HCT116 (cell line): ENCODE results near the gene MALRD1. TPM values are rescaled to one million over a fixed set of nuclear protein-coding genes. Genes with fewer than 3 reads are reported as not detected.

Source experiments
- ATAC-seq: fragments of 200-7000 bp; cut with Tn5 transposase; 2 replicates; pipeline ENCODE4 v1.9.1; 2020; ENCODE audit warnings: mild to moderate bottlenecking, moderate library complexity
- BruUV-seq: library from RNA; stranded (reverse); fragments of 400-500 nt; replicated peaks from 2 replicates; lab custom pipeline; 2021; lab: Mats Ljungman, UMichigan
- CTCF ChIA-PET: fragments of 300-600 bp; sonication (Branson Sonifier 250); formaldehyde crosslinking; loops from one replicate; lab custom pipeline; 2021; ENCODE audit warnings: antibody characterized with exemption; lab: Charles Lee
- POLR2A ChIA-PET: fragments of 300-600, 350-600 bp; sonication (Branson Sonifier 250); formaldehyde crosslinking; loops from one replicate; lab custom pipeline; 2021; ENCODE audit warnings: antibody characterized with exemption; lab: Charles Lee
- RAD21 ChIA-PET, 2 experiments: fragments of 300-600 bp; sonication (Branson Sonifier 250); formaldehyde crosslinking; loops; one replicate each; lab custom pipeline; 2023; ENCODE audit warnings: low total read pairs in 2 of 2; ENCODE audit not compliant: uncharacterized antibody in 2 of 2, unreplicated experiment in 2 of 2, low non-redundant PET in 1 of 2; lab: Charles Lee
- DNase-seq: peaks from one replicate; pipeline ENCODE4 v3.0.0-alpha.2; 2010; ENCODE audit warnings: low read depth, low spot score
- H2AFZ ChIP-seq: fragments of 200-600 bp; shearing (Covaris generic), sonication (generic); 2 replicates; pipeline ENCODE4 v1.6.1; 2017; ENCODE audit warnings: low read depth, mixed run types, mixed read lengths, antibody characterized with exemption, low read length; ENCODE audit not compliant: poor library complexity, severe bottlenecking
- H3K27ac ChIP-seq: 2 replicates; pipeline ENCODE4 v1.5.1; 2012; ENCODE audit warnings: low read depth, low read length
- H3K27me3 ChIP-seq: fragments of 200-600 bp; sonication (generic); 2 replicates; pipeline ENCODE4 v1.6.1; 2016; ENCODE audit warnings: mixed run types, low read length, mixed read lengths; ENCODE audit not compliant: insufficient read depth
- H3K36me3 ChIP-seq, 2 experiments: fragments of 200-500 bp in 1 of 2; fragments of 200-600 bp in 1 of 2; sonication (Bioruptor generic) in 1 of 2; sonication (generic) in 1 of 2; 2 replicates each; pipeline versions ENCODE4 v1.5.1 to v1.6.1; 2014 to 2016; ENCODE audit warnings: low read length in 2 of 2, inconsistent platforms in 1 of 2, mixed read lengths in 1 of 2, mixed run types in 1 of 2; ENCODE audit not compliant: insufficient read depth in 2 of 2, control insufficient read depth in 1 of 2
- H3K4me1 ChIP-seq, 2 experiments: fragments of 200-600 bp in 1 of 2; sonication (generic) in 1 of 2; 2 replicates each; pipeline versions ENCODE4 v1.5.1 to v1.6.1; 2012 to 2017; ENCODE audit warnings: low read length in 2 of 2, inconsistent platforms in 1 of 2, mild to moderate bottlenecking in 1 of 2, mixed read lengths in 1 of 2, mixed run types in 1 of 2, moderate library complexity in 1 of 2; ENCODE audit not compliant: insufficient read depth in 2 of 2, control insufficient read depth in 1 of 2
- H3K4me2 ChIP-seq: fragments of 200-600 bp; sonication (generic); 2 replicates; pipeline ENCODE4 v1.6.1; 2017; ENCODE audit warnings: mixed run types, low read length, mixed read lengths
- H3K4me3 ChIP-seq, 2 experiments: fragments of 200-600 bp in 1 of 2; sonication (generic) in 1 of 2; replicated peaks in 1 of 2; 2 replicates each; pipeline ENCODE4 v1.5.1; 2011 to 2016; ENCODE audit warnings: low read length in 2 of 2, control low read depth in 1 of 2, low read depth in 1 of 2, mild to moderate bottlenecking in 1 of 2, mixed read lengths in 1 of 2, mixed run types in 1 of 2
- H3K79me2 ChIP-seq: fragments of 200-600 bp; sonication (generic); 2 replicates; pipeline ENCODE4 v1.6.1; 2017; ENCODE audit warnings: mild to moderate bottlenecking, mixed run types, low read length, moderate library complexity, mixed read lengths; ENCODE audit not compliant: insufficient read depth
- H3K9ac ChIP-seq: fragments of 200-600 bp; sonication (generic); 2 replicates; pipeline ENCODE4 v1.6.1; 2016; ENCODE audit warnings: low read length, mixed read lengths
- H3K9me2 ChIP-seq: fragments of 200-600 bp; sonication (generic), shearing (Covaris generic); 2 replicates; pipeline ENCODE4 v1.6.1; 2017; ENCODE audit warnings: mixed run types, mild to moderate bottlenecking, moderate library complexity; ENCODE audit not compliant: insufficient read depth
- H3K9me3 ChIP-seq, 2 experiments: fragments of 200-500 bp in 1 of 2; fragments of 200-600 bp in 1 of 2; sonication (Bioruptor generic) in 1 of 2; sonication (generic) in 1 of 2; 2 replicates each; pipeline ENCODE4 v1.6.1; 2014 to 2017; ENCODE audit warnings: low read length in 2 of 2, mixed read lengths in 2 of 2, inconsistent platforms in 1 of 2, low read depth in 1 of 2, mild to moderate bottlenecking in 1 of 2, mixed run types in 1 of 2, moderate library complexity in 1 of 2; ENCODE audit not compliant: control insufficient read depth in 1 of 2, insufficient read depth in 1 of 2
- H4K20me1 ChIP-seq: fragments of 200-600 bp; sonication (generic), shearing (Covaris generic); 2 replicates; pipeline ENCODE4 v1.6.1; 2017; ENCODE audit warnings: mixed run types, mild to moderate bottlenecking, moderate library complexity; ENCODE audit not compliant: insufficient read depth
- CBX3 ChIP-seq: IDR thresholded peaks from 2 replicates; pipeline ENCODE4 v1.6.1; 2012; ENCODE audit warnings: low read depth
- ELF1 ChIP-seq: IDR thresholded peaks from 2 replicates; pipeline ENCODE4 v1.6.1; 2012; ENCODE audit warnings: low read depth, borderline replicate concordance
- EZH2 ChIP-seq: fragments of 200-600 bp; sonication (generic); IDR thresholded peaks from 2 replicates; pipeline ENCODE4 v1.6.1; 2017; ENCODE audit warnings: antibody characterized with exemption, mixed run types
- EZH2phosphoT487 ChIP-seq: fragments of 200-600 bp; IDR thresholded peaks from 2 replicates; pipeline ENCODE4 v1.6.1; 2018; ENCODE audit warnings: antibody characterized with exemption, borderline replicate concordance
- FOSL1 ChIP-seq: IDR thresholded peaks from 2 replicates; pipeline ENCODE4 v1.6.1; 2012; ENCODE audit warnings: low read depth
- JUND ChIP-seq: IDR thresholded peaks from 2 replicates; pipeline ENCODE4 v1.6.1; 2012
- POLR2AphosphoS5 ChIP-seq: IDR thresholded peaks from 2 replicates; pipeline ENCODE4 v1.6.1; 2011; ENCODE audit warnings: mild to moderate bottlenecking, low read depth, low read length, moderate library complexity
- RAD21 ChIP-seq: IDR thresholded peaks from 2 replicates; pipeline ENCODE4 v1.6.1; 2012; ENCODE audit warnings: low read depth, mild to moderate bottlenecking
- SRF ChIP-seq: IDR thresholded peaks from 2 replicates; pipeline ENCODE4 v1.6.1; 2012; ENCODE audit warnings: low read depth
- TCF7L2 ChIP-seq: IDR thresholded peaks from 2 replicates; pipeline ENCODE4 v1.7.0; 2011; ENCODE audit warnings: borderline replicate concordance, inconsistent platforms; ENCODE audit not compliant: insufficient read depth, insufficient read length; ENCODE audit errors: extremely low read depth
- YY1 ChIP-seq: IDR thresholded peaks from 2 replicates; pipeline ENCODE4 v1.6.1; 2011; ENCODE audit warnings: low read length, low read depth, moderate library complexity, mild to moderate bottlenecking; ENCODE audit not compliant: insufficient replicate concordance; ENCODE audit errors: extremely low read depth
- ZNF274 ChIP-seq: fragments of 200-500 bp; sonication (Bioruptor generic); IDR thresholded peaks from 2 replicates; pipeline ENCODE4 v1.6.1; 2014; ENCODE audit warnings: mild to moderate bottlenecking, low read depth, low read length, inconsistent platforms
- intact Hi-C: fragments of 100-400 bp; cut with micrococcal nuclease; formaldehyde crosslinking; loops from 2 replicates; pipeline ENCODE4 v1.10.0; 2022
- total RNA-seq: library from RNA; stranded (reverse); gene quantifications from one replicate; pipeline ENCODE4 v1.2.1, GENCODE V29; 2021; ENCODE audit not compliant: unreplicated experiment

MALRD1 gene
- total RNA-seq, 1 experiment from 2014 or later, result not detected

DNA sequence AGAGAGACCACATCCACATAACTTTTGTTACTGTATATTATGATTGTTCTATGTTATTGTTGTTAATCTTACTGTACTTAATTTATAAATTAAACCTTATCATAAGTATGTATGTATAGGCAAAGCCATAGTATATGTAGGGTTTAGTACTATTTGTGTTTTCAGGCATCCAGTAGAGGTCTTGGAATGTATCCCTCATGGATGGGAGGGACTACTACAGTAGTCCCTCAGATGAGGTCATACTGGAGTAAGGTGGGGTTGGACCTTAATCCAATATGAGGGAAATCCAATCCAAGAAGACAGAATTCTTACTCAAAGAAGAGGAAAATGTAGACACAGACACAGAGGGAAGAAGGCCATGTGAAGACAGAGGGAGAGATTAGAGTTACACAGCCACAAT is 34.1 kb upstream of the MALRD1 start:
- RAD21 ChIA-PET, result no interaction called here
- no peaks in the 10 kb centered on the region for H3K4me1 ChIP-seq
- H3K4me3 ChIP-seq, result no peak overlapping the region
- CTCF ChIA-PET, result no interaction called here
- intact Hi-C loops, result no loop called here
- H3K9ac ChIP-seq, result no peak overlapping the region
- H3K27ac ChIP-seq, result no peak overlapping the region
- peaks cover 16 to 28% of the 10 kb centered on the region in 2 experiments; a peak in 2 of 4 replicates for H3K9me3 ChIP-seq
- DNase-seq (no peak), ATAC-seq (no peak)
- no peak overlapping the region for H2AFZ ChIP-seq
- no peaks in the 10 kb centered on the region for H4K20me1 ChIP-seq
- no peaks in the 10 kb centered on the region for H3K79me2 ChIP-seq
- TF ChIP-seq TCF7L2, result no peak
- TF ChIP-seq JUND, result no peak
- no peak for TF ChIP-seq FOSL1
- TF ChIP-seq EZH2, result no peak
- no peak for TF ChIP-seq SRF
- no peak for TF ChIP-seq YY1
- TF ChIP-seq ZNF274, result no peak
- no peak for TF ChIP-seq POLR2AphosphoS5
- no peak for TF ChIP-seq RAD21
- no peak for TF ChIP-seq EZH2phosphoT487
- no peak for TF ChIP-seq CBX3
- TF ChIP-seq ELF1, result no peak
- POLR2A ChIA-PET, result no interaction called here
- BruUV-seq, result no TSS peak
- no peak overlapping the region for H3K4me2 ChIP-seq
- H3K36me3 ChIP-seq, result no peaks in the 10 kb centered on the region
- H3K9me2 ChIP-seq, result no peaks in the 10 kb centered on the region
- no peaks in the 10 kb centered on the region for H3K27me3 ChIP-seq
